ENCODE results near the gene FLII.
"Not testable (repeated sequence)": the region's sequence is repeated elsewhere in the genome, so short reads cannot be mapped to it uniquely, and the experiment has no call there.

Gene FLII

DNA sequence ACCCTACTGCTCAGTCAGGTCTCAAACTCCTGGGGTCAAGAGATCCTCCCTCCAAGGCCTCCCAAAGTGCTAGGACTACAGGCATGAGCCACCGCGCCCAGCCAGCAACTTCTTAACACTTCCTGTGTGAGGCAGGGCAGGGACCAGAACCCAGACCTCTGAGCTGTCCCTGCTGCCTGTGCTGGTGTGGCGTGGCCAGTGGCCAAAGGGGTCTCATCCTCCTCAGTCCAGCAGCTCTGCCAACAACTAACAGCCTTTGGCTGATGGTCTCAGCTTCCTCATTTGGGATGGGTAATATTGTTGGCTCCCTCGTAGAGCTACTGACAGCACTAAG lies 34.5 kb downstream of the FLII start:
- DNase-seq (ENCODE audit: low read depth in 2 of 2, low spot score in 1 of 2): no peak

DNA sequence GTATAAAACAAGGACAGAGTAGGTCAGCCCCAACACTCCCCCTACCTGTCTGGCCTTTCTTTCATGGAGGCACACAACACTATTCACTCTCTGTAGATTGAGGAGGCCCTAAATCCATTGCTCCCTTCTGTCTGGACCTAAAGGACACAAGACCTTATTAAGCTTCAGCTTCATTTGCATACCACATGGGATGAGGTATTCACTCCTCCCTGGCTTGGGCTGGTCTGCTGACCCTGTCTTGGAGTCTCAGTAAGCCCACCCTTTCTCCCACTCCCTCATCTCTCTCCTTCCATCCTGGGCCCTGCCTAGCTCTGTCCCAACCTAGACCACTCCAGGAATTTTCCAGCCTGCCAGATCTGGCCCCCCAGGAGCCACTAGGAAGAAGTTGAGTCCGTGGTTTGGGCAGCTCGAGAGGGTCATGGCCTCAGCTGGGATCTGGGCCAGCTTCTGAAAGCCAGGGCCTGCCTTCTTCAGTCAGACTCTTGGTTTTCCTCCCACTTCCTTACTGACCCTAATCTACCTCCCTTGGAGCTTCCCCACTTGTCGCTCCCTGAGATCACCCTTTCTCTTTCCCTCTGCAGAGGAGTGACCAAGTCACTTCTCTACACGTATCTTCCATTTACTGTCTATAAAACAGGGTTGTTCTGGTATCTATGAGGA lies 39.7 kb downstream of the FLII start:
- DNase-seq (ENCODE audit: low read depth in 2 of 2, low spot score in 1 of 2): no peak

DNA sequence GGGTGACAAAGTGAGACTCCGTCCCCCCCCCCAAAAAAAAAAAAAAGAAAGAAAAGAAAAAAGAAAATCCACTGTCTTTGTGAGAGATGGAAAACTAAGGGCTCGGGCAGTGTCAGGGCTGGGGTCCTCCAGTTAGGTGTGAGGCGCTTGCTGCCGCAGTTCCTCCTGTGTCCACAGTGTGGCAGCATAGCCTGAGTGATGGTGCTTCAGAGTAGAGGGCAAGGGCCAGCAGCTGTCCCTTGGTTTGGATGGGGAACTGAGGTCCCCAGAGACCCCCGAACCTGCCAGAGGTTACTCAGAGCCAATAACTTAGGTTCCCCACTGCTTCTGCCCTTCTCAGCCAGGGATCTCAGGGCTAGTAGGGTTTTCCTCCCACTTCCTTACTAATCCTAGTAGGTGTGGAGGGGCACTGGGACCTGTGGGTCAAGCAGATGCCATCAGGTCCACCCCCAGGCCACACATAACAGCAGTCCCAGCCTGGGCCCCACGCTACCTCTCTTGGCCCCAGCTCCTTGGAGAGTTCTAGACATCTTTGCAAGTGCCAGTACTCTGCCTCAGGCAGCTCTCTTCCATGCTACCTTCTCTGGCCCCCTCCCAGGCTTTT lies 41.0 kb downstream of the FLII start:
- DNase-seq (ENCODE audit: low read depth in 2 of 2, low spot score in 1 of 2): peak; percentile 53 to 60

DNA sequence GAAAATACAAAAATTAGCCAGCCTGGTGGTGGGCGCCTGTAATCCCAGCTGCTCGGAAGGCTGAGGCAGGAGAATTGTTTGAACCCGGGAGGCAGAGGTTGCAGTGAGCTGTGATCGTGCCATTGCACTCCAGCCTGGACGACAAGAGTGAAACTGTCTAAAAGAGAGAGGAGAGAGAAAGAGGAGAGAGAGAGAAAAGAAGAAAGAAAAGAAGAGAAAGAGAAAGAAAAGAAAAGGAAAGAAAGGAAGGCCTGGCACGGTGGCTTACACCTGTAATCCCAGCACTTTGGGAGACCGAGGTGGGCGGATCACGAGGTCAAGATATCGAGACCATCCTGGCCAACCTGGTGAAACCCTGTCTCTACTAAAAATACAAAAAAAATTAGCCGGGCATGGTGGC lies 41.6 kb downstream of the FLII start:
- DNase-seq (ENCODE audit: low read depth in 2 of 2, low spot score in 1 of 2): not testable (repeated sequence)

DNA sequence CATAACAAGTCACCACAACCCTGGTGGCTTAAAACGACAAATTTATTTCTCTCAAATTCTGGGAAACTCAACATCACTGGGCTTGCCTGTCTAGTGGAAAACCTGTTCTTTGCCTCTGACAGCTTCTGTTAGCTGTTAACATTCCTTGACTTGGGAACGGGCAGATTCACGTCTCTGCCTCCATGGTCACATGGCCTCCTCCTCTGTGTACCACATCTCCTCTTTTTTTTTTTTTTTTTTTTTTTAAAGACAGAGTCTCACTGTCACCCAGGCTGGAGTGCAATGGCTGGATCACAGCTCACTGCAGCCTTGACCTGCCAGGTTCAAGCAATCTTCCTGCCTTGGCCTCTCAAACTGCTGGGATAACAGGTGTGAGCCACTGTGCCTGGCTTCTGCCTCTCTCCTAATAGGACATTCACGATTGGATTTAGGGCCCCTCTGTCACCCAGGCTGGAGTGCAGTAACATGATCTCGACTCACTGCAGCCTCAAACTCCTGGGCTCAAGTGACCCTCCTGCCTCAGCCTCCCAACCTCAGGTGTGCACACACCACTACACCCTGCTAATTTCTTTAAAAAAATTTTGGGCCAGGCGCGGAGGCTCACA lies 44.8 kb downstream of the FLII start:
- no peak for DNase-seq (ENCODE audit: low read depth in 2 of 2, low spot score in 1 of 2)

DNA sequence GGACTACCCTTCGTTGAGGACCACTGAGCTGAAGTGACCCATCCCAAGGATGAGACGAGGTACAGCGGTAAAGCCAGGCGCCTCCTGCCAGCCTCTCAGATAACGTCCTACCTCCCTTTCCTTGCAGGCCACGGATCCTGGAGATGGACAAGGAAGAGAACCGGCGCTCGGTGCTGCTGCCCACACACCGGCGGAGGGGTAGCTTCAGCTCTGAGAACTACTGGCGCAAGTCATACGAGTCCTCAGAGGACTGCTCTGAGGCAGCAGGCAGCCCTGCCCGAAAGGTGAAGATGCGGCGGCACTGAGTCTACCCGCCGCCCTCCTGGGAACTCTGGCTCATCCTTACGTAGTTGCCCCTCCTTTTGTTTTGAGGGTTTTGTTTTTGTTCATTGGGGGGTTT lies 50.4 kb downstream of the FLII start:
- no peak for DNase-seq (ENCODE audit: low read depth in 2 of 2, low spot score in 1 of 2)

DNA sequence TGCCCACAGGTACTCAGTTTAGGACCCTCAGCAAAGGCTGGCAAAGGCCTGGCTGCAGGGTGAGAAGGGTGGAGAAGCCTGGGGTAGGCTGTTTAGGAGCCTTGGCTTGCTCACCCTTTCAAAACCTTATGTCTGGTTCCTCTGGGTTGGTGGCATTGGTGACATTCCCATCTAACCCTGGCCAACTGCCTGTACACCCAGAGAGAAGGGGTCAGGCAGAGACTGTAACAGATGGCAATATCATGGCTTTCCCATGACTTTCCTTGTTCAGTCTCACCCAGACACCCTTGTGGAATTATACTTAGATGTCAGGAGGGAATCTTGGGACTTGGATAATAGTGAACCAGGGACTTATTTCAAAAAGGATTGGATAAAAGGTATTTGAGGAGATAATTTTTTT lies 51.6 kb downstream of the FLII start:
- DNase-seq (ENCODE audit: low read depth in 2 of 2, low spot score in 1 of 2): no peak

DNA sequence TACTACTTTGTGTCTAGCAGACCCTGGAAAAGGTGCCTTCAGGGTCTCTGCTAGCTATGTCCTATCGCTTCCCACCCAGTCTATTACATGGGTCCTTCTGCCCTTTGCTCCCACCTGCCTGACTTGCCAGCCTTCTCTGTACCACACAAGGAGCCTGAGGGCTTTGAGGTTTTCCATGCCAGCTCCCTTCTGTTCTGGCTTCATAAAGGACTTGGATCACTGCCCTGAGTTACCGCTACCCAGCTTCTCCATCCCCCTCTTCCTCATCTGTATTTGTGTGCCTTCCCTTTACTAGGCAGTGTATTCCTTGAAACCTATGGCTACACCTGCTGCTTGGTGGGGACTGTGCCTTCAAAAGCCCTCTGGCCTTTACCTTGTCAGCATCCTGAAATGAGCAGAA lies 52.7 kb downstream of the FLII start:
- DNase-seq (ENCODE audit: low read depth in 2 of 2, low spot score in 1 of 2): no peak

DNA sequence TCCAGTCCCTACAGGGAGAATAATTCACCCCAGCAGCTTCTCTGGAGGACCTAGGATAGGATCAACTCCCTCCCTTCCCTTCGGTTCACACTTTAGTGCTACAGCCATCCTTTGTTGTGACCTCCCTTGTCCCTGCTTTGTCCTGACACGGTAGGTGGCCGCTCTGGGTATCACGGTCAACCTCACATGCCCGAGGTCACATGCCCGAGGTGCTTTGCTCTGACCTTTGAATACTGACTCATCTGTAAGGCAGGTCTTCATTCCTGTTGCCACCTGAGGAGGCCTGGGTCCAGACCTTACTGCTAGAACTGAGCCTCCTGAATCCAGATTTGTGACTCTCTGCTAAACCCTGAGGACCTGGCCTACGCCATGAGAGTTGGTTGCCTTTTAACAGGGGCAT lies 55.2 kb downstream of the FLII start:
- no peak for DNase-seq (ENCODE audit: low read depth in 2 of 2, low spot score in 1 of 2)

DNA sequence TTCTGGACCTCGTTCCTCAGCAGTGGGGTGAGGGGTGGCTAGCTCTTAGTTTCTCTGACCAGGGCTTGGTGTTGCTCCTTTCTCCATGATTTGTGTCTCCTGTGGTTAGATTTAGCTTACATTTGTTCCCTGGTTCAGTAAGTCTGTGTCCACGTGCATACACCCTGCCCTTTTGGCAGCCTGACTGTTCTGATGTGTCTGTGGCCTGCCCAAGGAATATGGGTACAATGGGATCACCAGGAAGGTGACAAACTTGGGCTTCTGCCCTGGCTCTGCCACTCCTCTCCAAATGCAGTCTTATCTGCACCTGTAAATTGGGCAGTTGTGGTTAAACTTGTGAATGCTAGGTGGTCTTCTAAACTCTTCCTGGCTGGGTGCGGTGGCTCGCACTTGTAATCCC lies 57.4 kb downstream of the FLII start:
- DNase-seq (ENCODE audit: low read depth in 2 of 2, low spot score in 1 of 2): no peak

DNA sequence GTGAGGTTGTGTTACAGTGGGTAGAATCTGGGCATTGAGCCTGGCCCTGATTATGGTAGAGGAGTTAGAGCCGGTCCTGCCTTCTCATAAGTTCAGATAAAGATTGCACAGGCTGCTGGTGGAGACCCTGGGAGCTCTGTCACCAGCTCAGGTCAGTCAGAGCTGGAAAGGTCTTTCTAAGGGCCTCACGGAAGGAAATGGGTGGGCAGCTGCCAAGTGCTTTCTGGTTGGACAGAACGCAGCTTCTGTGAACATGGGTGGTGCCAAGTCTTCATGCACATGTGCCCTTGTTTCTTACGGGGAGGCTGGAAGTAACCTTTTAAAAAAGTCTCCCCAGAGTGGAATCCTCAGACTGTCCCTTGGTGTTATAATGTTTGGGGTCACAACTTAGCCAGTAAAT lies 60.0 kb downstream of the FLII start:
- no peak for DNase-seq (ENCODE audit: low read depth in 2 of 2, low spot score in 1 of 2)

DNA sequence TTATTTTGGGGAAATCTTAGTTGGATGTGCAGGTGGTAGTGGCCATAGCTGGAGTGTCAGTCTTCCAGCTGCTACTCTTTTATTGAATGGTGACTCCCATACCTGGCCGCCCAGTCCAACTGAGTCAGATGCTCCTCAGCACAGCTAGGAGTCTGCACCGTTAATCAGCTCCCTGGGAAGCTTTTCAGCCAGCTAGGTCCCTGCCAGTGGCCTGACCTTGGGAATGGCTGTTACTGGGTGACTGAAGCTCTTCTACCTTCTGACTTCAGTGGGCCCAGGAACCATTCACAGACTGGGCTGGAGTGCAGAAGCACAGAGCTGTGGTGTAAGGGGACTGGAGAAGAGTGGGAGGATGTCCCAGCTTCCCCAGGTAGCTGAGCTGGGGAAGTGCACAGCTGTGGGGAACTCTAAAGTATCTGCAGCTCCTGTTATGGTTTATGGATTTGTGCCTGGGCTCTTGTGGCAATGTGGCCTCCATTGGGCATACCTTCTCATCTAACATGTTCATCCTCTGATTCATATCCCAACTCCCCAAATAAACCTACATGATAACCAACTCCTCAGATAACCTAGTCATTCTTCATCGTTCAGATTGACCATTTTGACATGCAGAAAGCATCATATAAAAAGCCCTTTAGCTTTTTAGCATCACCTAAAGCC lies 60.9 kb downstream of the FLII start:
- DNase-seq (ENCODE audit: low read depth in 2 of 2, low spot score in 1 of 2): no peak

DNA sequence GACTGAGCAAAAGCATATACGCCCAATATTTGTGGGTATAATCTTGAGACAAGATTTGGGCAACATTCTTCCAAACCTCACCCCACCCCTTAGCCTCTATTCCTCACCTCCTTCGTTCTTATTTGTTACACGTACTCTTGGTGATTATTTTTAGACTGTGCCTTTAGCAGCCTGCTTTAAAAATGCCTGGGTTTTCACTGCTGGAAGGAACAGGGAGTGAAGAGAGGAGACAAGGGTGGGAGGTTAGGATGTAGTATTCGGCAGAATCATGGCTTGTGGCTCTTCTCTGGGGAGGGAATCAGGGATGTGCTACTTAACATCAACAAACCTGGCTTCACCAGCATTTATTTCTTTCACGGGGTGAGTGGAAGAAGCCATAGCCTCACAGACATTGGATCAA lies 63.3 kb downstream of the FLII start:
- DNase-seq (ENCODE audit: low read depth in 2 of 2, low spot score in 1 of 2): no peak
